Esophagus (tissue), 2 donors: ENCODE measurements around the gene LAPTM5. TPM values are rescaled to one million over a fixed set of nuclear protein-coding genes. Genes with fewer than 3 reads are reported as not detected.

ENCODE experiments used
- H3K27ac ChIP-seq, 2 donors: one replicate each; pipeline ENCODE4 v1.5.1; 2013; ENCODE audit warnings: low read depth in 2 of 2, mild to moderate bottlenecking in 2 of 2, inconsistent platforms in 1 of 2, low read length in 1 of 2, moderate library complexity in 1 of 2
- H3K27me3 ChIP-seq, 2 donors: one replicate each; pipeline ENCODE4 v1.6.1; 2013; ENCODE audit warnings: low read length in 2 of 2, control low read depth in 1 of 2, mild to moderate bottlenecking in 1 of 2; ENCODE audit not compliant: insufficient read depth in 2 of 2, control insufficient read depth in 1 of 2
- H3K36me3 ChIP-seq, 2 donors: one replicate each; pipeline ENCODE4 v1.6.1; 2013; ENCODE audit warnings: low read length in 1 of 2; ENCODE audit not compliant: control insufficient read depth in 2 of 2, insufficient read depth in 2 of 2
- H3K4me1 ChIP-seq, 2 donors: one replicate each; pipeline ENCODE4 v1.6.1; 2013; ENCODE audit warnings: low read length in 1 of 2; ENCODE audit not compliant: control insufficient read depth in 2 of 2, insufficient read depth in 2 of 2
- H3K4me3 ChIP-seq, 2 donors: one replicate each; pipeline ENCODE4 v1.5.1; 2013; ENCODE audit warnings: low read length in 2 of 2, mild to moderate bottlenecking in 2 of 2, low read depth in 1 of 2, moderate library complexity in 1 of 2
- H3K9me3 ChIP-seq, 2 donors: one replicate each; pipeline ENCODE4 v1.6.1; 2013; ENCODE audit warnings: mild to moderate bottlenecking in 2 of 2, low read depth in 1 of 2, low read length in 1 of 2, moderate library complexity in 1 of 2; ENCODE audit not compliant: control insufficient read depth in 2 of 2, insufficient read depth in 1 of 2
- WGBS, 2 donors: extraction: QIAGEN DNeasy Blood & Tissue Kit; methylation state at CpG; one replicate each; pipeline ENCODE4 v1.1.7; 2013; 5-methylcytosine and 5-hydroxymethylcytosine counted together
- polyA plus RNA-seq, 2 donors: library from polyadenylated mRNA; stranded (reverse); fragments of 200-250 nt; gene quantifications; one replicate each; pipeline ENCODE4 v1.2.3, GENCODE V29; 2013
- donor health status: healthy with polysubstance abuse.
- donor health status: Bipolar disorder and iron deficiency.

LAPTM5 gene
- polyA plus RNA-seq, 2 donors, result 10.0 to 15.5 TPM

GRCh38 chr1:30714025-30714424, 43.5 kb downstream of the LAPTM5 start:
- Histone ChIP-seq H3K27ac (no peak overlapping the region), H3K4me3 (no peak overlapping the region), H3K9me3 (no peaks in the 10 kb centered on the region), H3K36me3 (no peaks in the 10 kb centered on the region), H3K27me3 (no peaks in the 10 kb centered on the region), H3K4me1 (peaks cover 0 to 6% of the 10 kb centered on the region in 2 donors)
- 63 to 64% methylated on average over 4 of the region's 4 CpGs for WGBS, 2 donors

- H3K4me1 ChIP-seq, result peaks cover 0 to 4% of the 10 kb centered on the region in 2 donors
- H3K9me3 ChIP-seq, result no peaks in the 10 kb centered on the region
- no peak overlapping the region for H3K27ac ChIP-seq
- no peaks in the 10 kb centered on the region for H3K27me3 ChIP-seq
- no peak overlapping the region for H3K4me3 ChIP-seq
- H3K36me3 ChIP-seq, result no peaks in the 10 kb centered on the region
- 33 to 36% methylated on average over 12 of the region's 12 CpGs for WGBS, 2 donors
Observed at GRCh38 chr1:30713311-30713710, 44.3 kb downstream of the LAPTM5 start.

GRCh38 chr1:30712583-30712982, 45.0 kb downstream of the LAPTM5 start:
- no peaks in the 10 kb centered on the region for H3K36me3 ChIP-seq
- no peak overlapping the region for H3K27ac ChIP-seq
- no peaks in the 10 kb centered on the region for H3K9me3 ChIP-seq
- no peaks in the 10 kb centered on the region for H3K27me3 ChIP-seq
- H3K4me3 ChIP-seq, result no peak overlapping the region
- 91% methylated on average over 6 of the region's 6 CpGs for WGBS, 2 donors
- H3K4me1 ChIP-seq, result peaks cover 0 to 4% of the 10 kb centered on the region in 2 donors

- WGBS, 2 donors, result 48 to 65% methylated on average over 2 of the region's 2 CpGs
- H3K27me3 ChIP-seq, result no peaks in the 10 kb centered on the region
- H3K27ac ChIP-seq, result no peak overlapping the region
- H3K4me1 ChIP-seq, result peaks cover 0 to 4% of the 10 kb centered on the region in 2 donors
- no peaks in the 10 kb centered on the region for H3K36me3 ChIP-seq
- H3K9me3 ChIP-seq, result no peaks in the 10 kb centered on the region
- H3K4me3 ChIP-seq, result no peak overlapping the region
Observed at GRCh38 chr1:30710407-30710806, 47.2 kb downstream of the LAPTM5 start.

GRCh38 chr1:30708361-30708728, 49.2 kb downstream of the LAPTM5 start:
- peaks cover 0 to 5% of the 10 kb centered on the region in 2 donors for H3K4me1 ChIP-seq
- no peak overlapping the region for H3K27ac ChIP-seq
- H3K9me3 ChIP-seq, result no peaks in the 10 kb centered on the region
- 48 to 49% methylated on average over 8 of the region's 8 CpGs for WGBS, 2 donors
- H3K4me3 ChIP-seq, result no peak overlapping the region
- no peaks in the 10 kb centered on the region for H3K36me3 ChIP-seq
- H3K27me3 ChIP-seq, result no peaks in the 10 kb centered on the region

GRCh38 chr1:30707412-30708360, 49.9 kb downstream of the LAPTM5 start:
- WGBS, 2 donors, result 53 to 54% methylated on average over 16 of the region's 16 CpGs
- Histone ChIP-seq H3K36me3 (no peaks in the 10 kb centered on the region), H3K27me3 (no peaks in the 10 kb centered on the region), H3K4me3 (no peak overlapping the region), H3K4me1 (peaks cover 0 to 3% of the 10 kb centered on the region in 2 donors), H3K27ac (no peak overlapping the region), H3K9me3 (no peaks in the 10 kb centered on the region)

GRCh38 chr1:30706528-30706927, 51.0 kb downstream of the LAPTM5 start:
- H3K9me3 ChIP-seq, result no peaks in the 10 kb centered on the region
- no peak overlapping the region for H3K4me3 ChIP-seq
- 26 to 28% methylated on average over 9 of the region's 9 CpGs for WGBS, 2 donors
- H3K4me1 ChIP-seq, result peaks cover 0 to 3% of the 10 kb centered on the region in 2 donors
- no peaks in the 10 kb centered on the region for H3K36me3 ChIP-seq
- no peaks in the 10 kb centered on the region for H3K27me3 ChIP-seq
- H3K27ac ChIP-seq, result no peak overlapping the region

- Histone ChIP-seq H3K4me1 (peaks cover under 1 to 3% of the 10 kb centered on the region in 2 donors), H3K36me3 (no peaks in the 10 kb centered on the region)
- WGBS, 2 donors, result 57 to 61% methylated on average over 4 of the region's 4 CpGs
Observed at GRCh38 chr1:30705698-30706097, 51.9 kb downstream of the LAPTM5 start.

GRCh38 chr1:30704765-30705509, 52.6 kb downstream of the LAPTM5 start:
- 49 to 64% methylated on average over 14 of the region's 14 CpGs for WGBS, 2 donors
- H3K4me1 ChIP-seq, result peaks cover 3 to 4% of the 10 kb centered on the region in 2 donors
- no peaks in the 10 kb centered on the region for H3K9me3 ChIP-seq
- no peaks in the 10 kb centered on the region for H3K36me3 ChIP-seq
- H3K4me3 ChIP-seq, result no peak overlapping the region
- H3K27ac ChIP-seq, result peak overlapping the region in 1 of 2 donors; percentile 6
- no peaks in the 10 kb centered on the region for H3K27me3 ChIP-seq

More at GRCh38 chr1:30705698-30706097, 51.9 kb downstream of the LAPTM5 start:
- no peaks in the 10 kb centered on the region for H3K27me3 ChIP-seq
- no peak overlapping the region for H3K4me3 ChIP-seq
- no peak overlapping the region for H3K27ac ChIP-seq
- no peaks in the 10 kb centered on the region for H3K9me3 ChIP-seq
